D721Med (cell line): ENCODE results near the gene AKR1D1.
"Not testable (repeated sequence)": the region's sequence is repeated elsewhere in the genome, so short reads cannot be mapped to it uniquely, and the experiment has no call there.

Experiments
- DNase-seq: peaks from one replicate; pipeline ENCODE4 v3.0.0; 2011; ENCODE audit warnings: low spot score; ENCODE audit not compliant: insufficient read length
- FAIRE-seq: peaks from 2 replicates; lab custom pipeline; 2011; peaks lifted over from hg19 to GRCh38; lab: Jason Lieb, UNC
- TF ChIP-seq, protein P1 (sequence below): IDR thresholded peaks from 2 replicates; pipeline ENCODE4 v1.5.1; 2012; ENCODE audit warnings: mild to moderate bottlenecking, control low read depth; ENCODE audit not compliant: insufficient read depth; ENCODE audit errors: missing control alignments

The AKR1D1 gene

DNA sequence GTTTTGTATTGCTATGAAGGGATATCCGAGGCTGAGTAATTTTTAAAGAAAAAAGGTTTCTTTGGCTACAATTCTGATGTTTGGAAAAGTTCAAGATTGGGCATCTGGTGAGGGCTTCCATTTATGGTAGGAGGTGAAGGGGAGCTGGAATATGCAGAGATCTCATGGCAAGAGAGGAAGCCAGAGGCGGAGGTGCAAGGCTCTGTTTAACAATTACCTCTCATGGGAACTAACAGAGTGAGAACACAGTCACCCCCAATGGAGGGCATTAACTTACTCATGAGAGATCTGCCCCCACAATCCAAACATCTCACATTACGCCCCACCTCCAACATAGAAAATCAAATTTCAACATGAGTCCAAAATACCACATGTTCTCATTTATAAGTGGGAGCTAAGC is 62.0 kb downstream of the AKR1D1 start:
- TF ChIP-seq, protein P1, sequence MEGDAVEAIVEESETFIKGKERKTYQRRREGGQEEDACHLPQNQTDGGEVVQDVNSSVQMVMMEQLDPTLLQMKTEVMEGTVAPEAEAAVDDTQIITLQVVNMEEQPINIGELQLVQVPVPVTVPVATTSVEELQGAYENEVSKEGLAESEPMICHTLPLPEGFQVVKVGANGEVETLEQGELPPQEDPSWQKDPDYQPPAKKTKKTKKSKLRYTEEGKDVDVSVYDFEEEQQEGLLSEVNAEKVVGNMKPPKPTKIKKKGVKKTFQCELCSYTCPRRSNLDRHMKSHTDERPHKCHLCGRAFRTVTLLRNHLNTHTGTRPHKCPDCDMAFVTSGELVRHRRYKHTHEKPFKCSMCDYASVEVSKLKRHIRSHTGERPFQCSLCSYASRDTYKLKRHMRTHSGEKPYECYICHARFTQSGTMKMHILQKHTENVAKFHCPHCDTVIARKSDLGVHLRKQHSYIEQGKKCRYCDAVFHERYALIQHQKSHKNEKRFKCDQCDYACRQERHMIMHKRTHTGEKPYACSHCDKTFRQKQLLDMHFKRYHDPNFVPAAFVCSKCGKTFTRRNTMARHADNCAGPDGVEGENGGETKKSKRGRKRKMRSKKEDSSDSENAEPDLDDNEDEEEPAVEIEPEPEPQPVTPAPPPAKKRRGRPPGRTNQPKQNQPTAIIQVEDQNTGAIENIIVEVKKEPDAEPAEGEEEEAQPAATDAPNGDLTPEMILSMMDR: no peak
- FAIRE-seq (no peak), DNase-seq (no peak)

DNA sequence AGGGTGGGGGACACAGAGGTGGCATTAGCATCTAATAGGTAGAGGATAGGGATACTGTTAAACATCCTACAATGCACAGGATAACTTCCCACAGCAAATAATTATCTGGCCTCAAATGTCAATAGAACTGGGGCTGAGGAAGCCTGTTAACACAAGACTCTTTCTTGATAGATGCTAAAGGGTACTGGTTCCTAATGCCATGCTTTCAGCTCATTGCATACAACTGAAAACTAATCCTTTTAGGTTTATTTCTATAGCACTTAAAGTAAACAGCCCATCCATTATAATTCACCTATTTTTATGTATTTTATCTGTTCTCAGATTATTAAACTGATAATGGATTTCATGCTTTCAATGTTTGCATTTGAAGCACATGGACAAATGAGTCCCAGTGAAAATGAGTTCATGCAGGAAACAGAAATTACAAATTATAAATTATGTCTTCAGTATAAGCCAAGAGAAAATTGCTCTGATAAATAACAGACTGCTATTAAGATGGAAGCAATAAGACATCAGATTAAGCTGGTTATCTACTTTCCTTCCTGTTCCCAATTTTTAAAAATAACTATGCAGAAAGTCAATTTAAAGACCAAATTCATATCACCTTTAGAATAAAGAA is 66.4 kb downstream of the AKR1D1 start:
- DNase-seq (no peak), FAIRE-seq (no peak)
- TF ChIP-seq, protein P1: no peak

DNA sequence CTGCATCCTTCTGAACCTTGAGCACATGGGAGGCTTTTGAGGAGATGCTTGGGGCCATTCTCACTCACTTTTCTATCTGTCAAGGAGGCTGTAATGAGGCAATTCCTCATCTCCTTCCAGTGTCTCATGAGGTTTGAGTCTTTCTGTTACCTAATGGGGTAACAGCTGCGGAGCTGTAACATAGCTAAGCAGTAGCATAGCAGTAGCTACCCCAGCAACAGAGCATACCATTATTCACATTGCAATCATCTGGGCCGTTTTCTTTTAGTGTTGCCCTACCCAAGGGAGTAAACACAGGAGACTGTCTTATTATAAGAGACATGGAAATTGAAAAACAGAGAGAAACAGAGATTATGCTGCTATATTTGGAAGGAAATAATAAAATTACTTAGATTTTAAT is 68.7 kb downstream of the AKR1D1 start:
- FAIRE-seq: no peak
- DNase-seq: no peak
- TF ChIP-seq, protein P1: no peak

DNA sequence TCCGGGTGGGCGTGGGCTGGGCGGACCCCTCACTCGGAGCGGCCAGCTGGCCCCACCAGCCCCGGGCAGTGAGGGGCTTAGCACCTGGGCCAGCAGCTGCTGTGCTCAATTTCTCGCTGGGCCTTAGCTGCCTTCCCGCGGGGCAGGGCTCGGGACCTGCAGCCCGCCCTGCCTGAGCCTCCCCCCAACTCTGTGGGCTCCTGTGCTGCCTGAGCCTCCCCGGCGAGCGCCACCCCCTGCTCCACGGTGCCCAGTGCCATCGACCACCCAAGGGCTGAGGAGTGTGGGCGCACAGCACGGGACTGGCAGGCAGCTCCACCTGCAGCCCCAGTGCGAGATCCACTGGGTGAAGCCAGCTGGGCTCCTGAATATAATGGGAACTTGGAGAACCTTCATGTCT is 70.0 kb downstream of the AKR1D1 start:
- FAIRE-seq, DNase-seq: not testable (repeated sequence)

DNA sequence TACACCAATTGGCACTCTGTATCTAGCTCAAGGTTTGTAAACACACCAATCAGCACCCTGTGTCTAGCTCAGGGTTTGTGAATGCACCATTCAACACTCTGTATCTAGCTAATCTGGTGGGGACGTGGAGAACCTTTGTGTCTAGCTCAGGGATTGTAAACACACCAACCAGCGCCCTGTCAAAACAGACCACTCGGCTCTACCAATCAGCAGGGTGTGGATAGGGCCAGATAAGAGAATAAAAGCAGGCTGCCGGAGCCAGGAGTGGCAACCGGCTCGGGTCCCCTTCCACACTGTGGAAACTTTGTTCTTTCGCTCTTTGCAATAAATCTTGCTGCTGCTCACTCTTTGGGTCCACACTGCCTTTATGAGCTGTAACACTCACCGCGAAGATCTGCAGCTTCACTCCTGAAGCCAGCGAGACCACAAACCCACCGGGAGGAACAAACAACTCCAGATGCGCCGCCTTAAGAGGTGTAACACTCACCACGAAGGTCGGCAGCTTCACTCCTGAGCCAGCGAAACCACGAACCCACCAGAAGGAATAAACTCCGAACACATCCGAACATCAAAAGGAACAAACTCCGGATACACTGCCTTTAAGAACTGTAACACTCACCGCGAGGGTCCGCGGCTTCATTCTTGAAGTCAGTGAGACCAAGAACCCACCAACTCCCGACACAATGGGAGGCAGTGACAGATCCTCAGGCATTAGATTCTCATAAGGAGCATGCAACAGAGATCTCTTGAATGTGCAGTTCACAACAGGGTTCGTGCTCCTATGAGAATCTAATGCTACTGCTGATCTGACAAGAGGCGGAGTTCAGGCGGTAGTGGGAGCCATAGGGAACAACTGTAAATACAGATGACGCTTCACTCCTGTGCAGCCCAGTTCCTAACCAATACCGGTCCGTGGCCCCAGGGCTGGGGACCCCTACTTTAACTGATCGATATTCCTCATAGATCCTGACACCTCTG is 70.8 kb downstream of the AKR1D1 start:
- DNase-seq, FAIRE-seq: not testable (repeated sequence)

DNA sequence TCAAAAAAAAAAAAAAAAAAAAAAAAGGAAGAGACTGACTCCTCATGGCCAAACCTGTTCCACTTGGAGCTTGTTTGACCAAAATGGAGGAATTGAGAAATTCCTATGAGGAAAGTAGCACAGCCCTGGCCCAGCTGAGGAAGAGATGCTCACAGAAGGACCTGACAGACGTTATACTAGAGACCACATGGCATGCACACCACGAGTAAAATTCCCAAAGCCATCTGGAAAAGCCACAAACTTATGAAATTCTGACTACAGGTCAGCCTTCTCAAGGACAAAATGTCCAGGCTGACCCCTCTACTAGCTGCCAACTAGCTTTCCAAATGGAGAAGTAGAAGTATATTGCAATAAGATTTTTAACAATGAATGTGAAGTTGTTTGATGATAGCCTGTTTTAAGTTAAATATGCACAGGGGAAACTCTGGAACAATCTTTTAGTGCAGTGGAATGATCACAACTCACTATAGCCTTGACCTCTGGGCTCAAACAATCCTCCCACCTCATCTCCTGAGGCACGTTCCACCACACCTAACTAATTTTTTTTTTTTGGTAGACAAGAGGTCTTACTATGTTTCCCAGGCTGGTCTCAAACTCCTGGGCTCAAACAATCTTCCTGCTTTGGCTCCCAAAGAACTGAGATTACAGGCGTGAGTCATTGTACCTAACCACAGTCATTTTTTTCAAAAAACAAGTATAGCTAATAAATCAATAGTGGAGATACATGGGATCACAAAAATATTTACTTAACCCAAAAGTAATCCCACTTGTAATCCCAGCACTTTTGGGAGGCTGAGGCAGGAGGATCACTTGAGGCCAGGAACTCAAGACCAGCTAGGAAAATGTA is 75.7 kb downstream of the AKR1D1 start:
- TF ChIP-seq, protein P1: no peak
- FAIRE-seq (no peak), DNase-seq (no peak)

DNA sequence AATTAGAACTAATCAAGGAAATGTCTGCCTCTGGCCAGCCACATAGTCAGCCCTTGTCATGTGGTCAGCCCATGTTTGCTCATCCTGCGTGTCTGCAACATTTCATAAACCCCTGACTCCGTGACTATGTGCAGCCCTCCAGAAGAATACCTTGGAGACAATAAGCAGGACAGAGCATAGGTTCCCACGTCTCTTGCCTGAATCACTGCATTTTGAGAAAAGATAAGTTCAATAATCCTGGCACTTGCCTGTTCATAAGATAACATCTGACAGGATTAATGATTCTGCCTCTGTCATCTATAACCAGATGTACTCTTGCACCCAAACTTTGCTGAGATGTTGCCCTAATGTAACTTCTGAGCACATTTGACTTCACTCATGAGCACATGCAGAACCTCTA is 78.4 kb downstream of the AKR1D1 start:
- TF ChIP-seq, protein P1: no peak
- no peak for FAIRE-seq

More for the DNA sequence above, 78.4 kb downstream of the AKR1D1 start:
- no peak for DNase-seq
